Panc1 (cell line): ENCODE measurements around the gene ID1. TPM values are rescaled to one million over a fixed set of nuclear protein-coding genes. Genes with fewer than 3 reads are reported as not detected.

Experiments used
- ATAC-seq: fragments of 200-7000 bp; cut with Tn5 transposase; 2 replicates; pipeline ENCODE4 v1.9.1; 2020; ENCODE audit warnings: mild to moderate bottlenecking, moderate library complexity
- BruUV-seq: library from RNA; stranded (reverse); fragments of 400-500 nt; replicated peaks from 2 replicates; lab custom pipeline; 2021; lab: Mats Ljungman, UMichigan
- CTCF ChIA-PET: fragments of 300-600 bp; sonication (Branson Sonifier 250); formaldehyde crosslinking; loops from one replicate; lab custom pipeline; 2022; ENCODE audit warnings: antibody characterized with exemption; lab: Charles Lee
- POLR2A ChIA-PET: fragments of 300-600 bp; sonication (Branson Sonifier 250); formaldehyde crosslinking; loops from one replicate; lab custom pipeline; 2022; ENCODE audit warnings: antibody characterized with exemption; lab: Charles Lee
- DNase-seq: peaks from one replicate; pipeline ENCODE4 v3.0.0-alpha.2; 2010; ENCODE audit warnings: low read depth, low spot score
- H3K27ac ChIP-seq: 2 replicates; pipeline ENCODE4 v1.5.1; 2011; ENCODE audit warnings: mild to moderate bottlenecking, low read length, inconsistent platforms
- H3K27me3 ChIP-seq: fragments of 200-500 bp; sonication (Bioruptor generic); 2 replicates; pipeline ENCODE4 v1.6.0; 2014; ENCODE audit warnings: low read length, inconsistent platforms; ENCODE audit not compliant: control insufficient read depth, insufficient read depth
- H3K36me3 ChIP-seq: fragments of 200-500 bp; sonication (Bioruptor generic); 2 replicates; pipeline ENCODE4 v1.5.1; 2014; ENCODE audit warnings: inconsistent platforms, mild to moderate bottlenecking, low read length, moderate library complexity; ENCODE audit not compliant: control insufficient read depth, insufficient read depth
- H3K4me1 ChIP-seq: 2 replicates; pipeline ENCODE4 v1.5.1; 2011; ENCODE audit warnings: inconsistent platforms, mild to moderate bottlenecking, low read length, moderate library complexity; ENCODE audit not compliant: control insufficient read depth, insufficient read depth
- H3K4me3 ChIP-seq, 2 experiments: 2 replicates each; pipeline ENCODE4 v1.5.1; 2011 to 2012; ENCODE audit warnings: low read depth in 2 of 2, low read length in 2 of 2, mild to moderate bottlenecking in 2 of 2, inconsistent platforms in 1 of 2, moderate library complexity in 1 of 2
- H3K9me3 ChIP-seq: fragments of 200-500 bp; sonication (Bioruptor generic); 2 replicates; pipeline ENCODE4 v1.5.1; 2014; ENCODE audit warnings: low read depth, mild to moderate bottlenecking, inconsistent platforms, low read length, moderate library complexity; ENCODE audit not compliant: control insufficient read depth, insufficient read depth
- POLR2AphosphoS5 ChIP-seq: IDR thresholded peaks from 2 replicates; pipeline ENCODE4 v1.6.1; 2012; ENCODE audit warnings: mild to moderate bottlenecking, low read depth, low read length, moderate library complexity
- SIN3A ChIP-seq: IDR thresholded peaks from 2 replicates; pipeline ENCODE4 v1.6.1; 2012; ENCODE audit warnings: low read depth, mild to moderate bottlenecking, low read length, moderate library complexity, borderline replicate concordance; ENCODE audit not compliant: insufficient read depth
- TCF7L2 ChIP-seq: IDR thresholded peaks from 2 replicates; pipeline ENCODE4 v1.6.1; 2011; ENCODE audit warnings: mild to moderate bottlenecking, low read depth, low read length, inconsistent platforms
- in situ Hi-C: cut with HindIII; loops from 2 replicates; pipeline ENCODE4 v1.10.0; 2016; ENCODE audit warnings: low sequenced_read_pairs, low pct_unique_long_range_greater_than_20kb
- intact Hi-C: fragments of 100-400 bp; cut with micrococcal nuclease; formaldehyde crosslinking; loops from one replicate; pipeline ENCODE4 v1.10.0; 2022; ENCODE audit not compliant: unreplicated experiment
- total RNA-seq: library from RNA; stranded (reverse); gene quantifications from one replicate; pipeline ENCODE4 v1.2.1, GENCODE V29; 2021; ENCODE audit not compliant: unreplicated experiment
- TF ChIP-seq, protein P1 (sequence below): fragments of 450-650 bp; IDR thresholded peaks from 2 replicates; pipeline ENCODE4 v1.5.1; 2017; ENCODE audit warnings: mild to moderate bottlenecking
- TF ChIP-seq, protein P2 (sequence below), 2 experiments: IDR thresholded peaks; 2 replicates each; pipeline ENCODE4 v1.6.1; 2011 to 2012; ENCODE audit warnings: low read depth in 2 of 2, control low read depth in 1 of 2, low read length in 1 of 2, mild to moderate bottlenecking in 1 of 2, moderate library complexity in 1 of 2; ENCODE audit not compliant: insufficient read depth in 1 of 2

Gene ID1
- total RNA-seq, 1 experiment from 2014 or later = 152 TPM

DNA sequence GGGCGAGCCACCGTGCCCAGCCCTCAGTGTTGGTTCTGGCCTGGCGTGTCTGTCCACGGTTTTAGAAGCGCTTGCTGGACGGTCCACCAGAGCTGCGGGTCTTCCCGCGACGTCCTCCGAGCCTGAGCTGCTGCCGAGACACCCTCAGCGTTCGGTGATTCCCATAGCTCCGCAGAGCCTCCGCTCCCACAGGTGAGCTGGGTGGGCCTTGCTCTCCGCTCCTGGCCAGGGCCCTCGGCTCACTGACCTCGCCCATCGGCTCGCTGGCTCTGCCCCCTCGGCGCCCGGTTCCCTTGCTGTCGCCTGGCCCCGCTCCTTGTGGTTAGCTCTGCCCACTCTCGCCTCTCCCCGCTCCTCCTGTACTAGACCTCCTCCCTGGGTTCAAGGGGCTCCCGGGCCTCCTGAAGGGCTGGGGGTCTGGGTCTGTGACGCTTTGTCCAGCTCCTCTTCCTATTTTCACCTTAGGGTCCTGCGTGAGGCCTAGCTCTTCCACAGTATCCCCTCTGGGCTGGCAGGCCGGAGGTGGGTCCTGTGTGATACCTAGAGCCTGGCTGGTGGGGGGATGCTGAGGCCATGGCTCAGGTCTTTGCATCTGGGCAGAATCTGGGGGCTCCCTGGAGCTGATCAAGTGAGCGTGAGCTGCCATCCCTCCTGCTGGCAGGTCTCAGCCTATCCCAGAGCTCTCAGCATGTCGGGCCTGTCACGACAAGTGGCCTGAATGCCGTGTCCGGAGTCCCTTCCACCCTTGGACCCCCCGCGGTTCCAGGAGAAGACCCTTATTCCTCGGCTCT lies 27.7 kb downstream of the ID1 start:
- CTCF ChIA-PET = interaction anchor here (1.1 to 4.7 kb wide), 5 partner anchors 11 to 91 kb away, joined by 5 to 67 read pairs (median 19); partner anchors contain the start of gene ID1
- no peaks in the 10 kb centered on the region for H3K36me3 ChIP-seq
- no peak overlapping the region for H3K27ac ChIP-seq
- intact Hi-C loops (loop anchor here (10.0 kb wide), 1 partner anchor 562 kb away; no protein-coding TSS in a partner anchor), in situ Hi-C loops (no loop called here)
- H3K4me1 ChIP-seq = no peaks in the 10 kb centered on the region
- no peak for ATAC-seq
- TF ChIP-seq TCF7L2 = no peak
- TF ChIP-seq SIN3A = no peak
- TF ChIP-seq, protein P1, sequence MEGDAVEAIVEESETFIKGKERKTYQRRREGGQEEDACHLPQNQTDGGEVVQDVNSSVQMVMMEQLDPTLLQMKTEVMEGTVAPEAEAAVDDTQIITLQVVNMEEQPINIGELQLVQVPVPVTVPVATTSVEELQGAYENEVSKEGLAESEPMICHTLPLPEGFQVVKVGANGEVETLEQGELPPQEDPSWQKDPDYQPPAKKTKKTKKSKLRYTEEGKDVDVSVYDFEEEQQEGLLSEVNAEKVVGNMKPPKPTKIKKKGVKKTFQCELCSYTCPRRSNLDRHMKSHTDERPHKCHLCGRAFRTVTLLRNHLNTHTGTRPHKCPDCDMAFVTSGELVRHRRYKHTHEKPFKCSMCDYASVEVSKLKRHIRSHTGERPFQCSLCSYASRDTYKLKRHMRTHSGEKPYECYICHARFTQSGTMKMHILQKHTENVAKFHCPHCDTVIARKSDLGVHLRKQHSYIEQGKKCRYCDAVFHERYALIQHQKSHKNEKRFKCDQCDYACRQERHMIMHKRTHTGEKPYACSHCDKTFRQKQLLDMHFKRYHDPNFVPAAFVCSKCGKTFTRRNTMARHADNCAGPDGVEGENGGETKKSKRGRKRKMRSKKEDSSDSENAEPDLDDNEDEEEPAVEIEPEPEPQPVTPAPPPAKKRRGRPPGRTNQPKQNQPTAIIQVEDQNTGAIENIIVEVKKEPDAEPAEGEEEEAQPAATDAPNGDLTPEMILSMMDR = no peak
- TF ChIP-seq, protein P2, sequence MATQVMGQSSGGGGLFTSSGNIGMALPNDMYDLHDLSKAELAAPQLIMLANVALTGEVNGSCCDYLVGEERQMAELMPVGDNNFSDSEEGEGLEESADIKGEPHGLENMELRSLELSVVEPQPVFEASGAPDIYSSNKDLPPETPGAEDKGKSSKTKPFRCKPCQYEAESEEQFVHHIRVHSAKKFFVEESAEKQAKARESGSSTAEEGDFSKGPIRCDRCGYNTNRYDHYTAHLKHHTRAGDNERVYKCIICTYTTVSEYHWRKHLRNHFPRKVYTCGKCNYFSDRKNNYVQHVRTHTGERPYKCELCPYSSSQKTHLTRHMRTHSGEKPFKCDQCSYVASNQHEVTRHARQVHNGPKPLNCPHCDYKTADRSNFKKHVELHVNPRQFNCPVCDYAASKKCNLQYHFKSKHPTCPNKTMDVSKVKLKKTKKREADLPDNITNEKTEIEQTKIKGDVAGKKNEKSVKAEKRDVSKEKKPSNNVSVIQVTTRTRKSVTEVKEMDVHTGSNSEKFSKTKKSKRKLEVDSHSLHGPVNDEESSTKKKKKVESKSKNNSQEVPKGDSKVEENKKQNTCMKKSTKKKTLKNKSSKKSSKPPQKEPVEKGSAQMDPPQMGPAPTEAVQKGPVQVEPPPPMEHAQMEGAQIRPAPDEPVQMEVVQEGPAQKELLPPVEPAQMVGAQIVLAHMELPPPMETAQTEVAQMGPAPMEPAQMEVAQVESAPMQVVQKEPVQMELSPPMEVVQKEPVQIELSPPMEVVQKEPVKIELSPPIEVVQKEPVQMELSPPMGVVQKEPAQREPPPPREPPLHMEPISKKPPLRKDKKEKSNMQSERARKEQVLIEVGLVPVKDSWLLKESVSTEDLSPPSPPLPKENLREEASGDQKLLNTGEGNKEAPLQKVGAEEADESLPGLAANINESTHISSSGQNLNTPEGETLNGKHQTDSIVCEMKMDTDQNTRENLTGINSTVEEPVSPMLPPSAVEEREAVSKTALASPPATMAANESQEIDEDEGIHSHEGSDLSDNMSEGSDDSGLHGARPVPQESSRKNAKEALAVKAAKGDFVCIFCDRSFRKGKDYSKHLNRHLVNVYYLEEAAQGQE (IDR thresholded peaks at IDR 0.05; ENCODE audit: insufficient read depth in 1 of 2, low read depth in 2 of 2, low read length in 1 of 2) = no peak
- TF ChIP-seq POLR2AphosphoS5 = no peak
- POLR2A ChIA-PET = interaction anchor here (0.6 kb wide), 1 partner anchor 60 kb away, joined by 4 read pairs; no protein-coding TSS in a partner anchor
- no peak for DNase-seq
- no peaks in the 10 kb centered on the region for H3K27me3 ChIP-seq
- BruUV-seq = no TSS peak
- H3K9me3 ChIP-seq = no peaks in the 10 kb centered on the region
- H3K4me3 ChIP-seq = no peak overlapping the region

- no TSS peak for BruUV-seq
- no peaks in the 10 kb centered on the region for H3K36me3 ChIP-seq
- ChIA-PET CTCF (interaction anchor here (0.5 to 4.7 kb wide), 32 partner anchors 10 to 982 kb away, joined by 3 to 67 read pairs (median 6); partner anchors contain the start of gene ID1), POLR2A (interaction anchor here (0.6 to 1.1 kb wide), 6 partner anchors 11 to 149 kb away, joined by 3 to 14 read pairs (median 4); no protein-coding TSS in a partner anchor)
- H3K4me3 ChIP-seq = no peak overlapping the region
- no peaks in the 10 kb centered on the region for H3K4me1 ChIP-seq
- no peak for DNase-seq
- no peak for TF ChIP-seq SIN3A
- TF ChIP-seq, protein P2 (IDR thresholded peaks at IDR 0.05; ENCODE audit: insufficient read depth in 1 of 2, low read depth in 2 of 2, low read length in 1 of 2) = no peak
- TF ChIP-seq, protein P1 = no peak
- TF ChIP-seq POLR2AphosphoS5 = no peak
- TF ChIP-seq TCF7L2 = no peak
- intact Hi-C loops (loop anchor here (10.0 kb wide), 1 partner anchor 561 kb away; no protein-coding TSS in a partner anchor), in situ Hi-C loops (no loop called here)
- no peaks in the 10 kb centered on the region for H3K27me3 ChIP-seq
- ATAC-seq = peak; percentile 27; the same call in 1 of the 2 replicates
- H3K9me3 ChIP-seq = no peaks in the 10 kb centered on the region
- H3K27ac ChIP-seq = no peak overlapping the region
These were observed 28.3 kb downstream of the ID1 start for GRCh38 chr20:31633339-31633914.
